WTC11 (cell line): Measurements from ENCODE around the gene MOSPD3.

ENCODE experiments used
- ATF1 ChIP-seq: sonication (generic); formaldehyde crosslinking; IDR thresholded peaks from 2 replicates; pipeline ENCODE4 v1.8.1; 2023; ENCODE audit warnings: mild to moderate bottlenecking, moderate library complexity, missing genetic modification reagents
- CTCF ChIP-seq: fragments of 200-600 bp; IDR thresholded peaks from 2 replicates; pipeline ENCODE4 v1.8.0; 2022; ENCODE audit warnings: antibody characterized with exemption
- E2F4 ChIP-seq: sonication (generic); formaldehyde crosslinking; IDR thresholded peaks from 2 replicates; pipeline ENCODE4 v1.8.1; 2022; ENCODE audit warnings: low read depth, mild to moderate bottlenecking, moderate library complexity, missing genetic modification reagents, borderline replicate concordance
- ETV6 ChIP-seq: sonication (generic); formaldehyde crosslinking; IDR thresholded peaks from 2 replicates; pipeline ENCODE4 v1.8.1; 2022; ENCODE audit warnings: mild to moderate bottlenecking, missing genetic modification reagents
- NFE2L1 ChIP-seq: sonication (generic); formaldehyde crosslinking; IDR thresholded peaks from 2 replicates; pipeline ENCODE4 v1.8.1; 2023; ENCODE audit warnings: missing genetic modification reagents

- no peak for TF ChIP-seq ETV6 (CRISPR knock-in tag)
- no peak for TF ChIP-seq CTCF
- TF ChIP-seq E2F4 (CRISPR knock-in tag): no peak
- no peak for TF ChIP-seq ATF1 (CRISPR knock-in tag)
- TF ChIP-seq NFE2L1 (CRISPR knock-in tag): no peak
Measured at GRCh38 chr7:100582650-100583049, 29.7 kb upstream of the MOSPD3 start.
